GM04504 (cell line): Measurements from ENCODE around the gene MAGI2.

ENCODE experiments used
- DNase-seq: peaks from one replicate; pipeline ENCODE4 v3.0.0-alpha.2; 2012; ENCODE audit warnings: low read depth

Gene MAGI2

GRCh38 chr7:79245623-79246249, 207.7 kb downstream of the MAGI2 start:
- DNase-seq: no peak

GRCh38 chr7:79244482-79244881, 209.0 kb downstream of the MAGI2 start:
- DNase-seq: no peak

- peak; percentile 67 for DNase-seq
Observed at GRCh38 chr7:79241288-79242060, 212.0 kb downstream of the MAGI2 start.

- DNase-seq: no peak
Observed at GRCh38 chr7:79240413-79240812, 213.1 kb downstream of the MAGI2 start.

- no peak for DNase-seq
Observed at GRCh38 chr7:79236352-79237028, 217.0 kb downstream of the MAGI2 start.

- peak; percentile 24 for DNase-seq
Observed at GRCh38 chr7:79227044-79227443, 226.4 kb downstream of the MAGI2 start.

- no peak for DNase-seq
Observed at GRCh38 chr7:79221211-79221610, 232.3 kb downstream of the MAGI2 start.

GRCh38 chr7:79217976-79218626, 235.4 kb downstream of the MAGI2 start:
- no peak for DNase-seq

GRCh38 chr7:79217468-79217867, 236.0 kb downstream of the MAGI2 start:
- no peak for DNase-seq

GRCh38 chr7:79216236-79216635, 237.2 kb downstream of the MAGI2 start:
- DNase-seq: no peak

GRCh38 chr7:79212334-79212733, 241.1 kb downstream of the MAGI2 start:
- DNase-seq: no peak

- DNase-seq: no peak
Observed at GRCh38 chr7:79211724-79212123, 241.7 kb downstream of the MAGI2 start.

- no peak for DNase-seq
Observed at GRCh38 chr7:79199961-79200360, 253.5 kb downstream of the MAGI2 start.

- DNase-seq: no peak
Observed at GRCh38 chr7:79199266-79199665, 254.2 kb downstream of the MAGI2 start.

- DNase-seq: no peak
Observed at GRCh38 chr7:79185605-79186004, 267.9 kb downstream of the MAGI2 start.

GRCh38 chr7:79182283-79182682, 271.2 kb downstream of the MAGI2 start:
- peak; percentile 32 for DNase-seq

- DNase-seq: no peak
Observed at GRCh38 chr7:79180533-79180932, 272.9 kb downstream of the MAGI2 start.

- DNase-seq: peak; percentile 26
Observed at GRCh38 chr7:79176859-79177477, 276.5 kb downstream of the MAGI2 start.

- DNase-seq: no peak
Observed at GRCh38 chr7:79175374-79175773, 278.1 kb downstream of the MAGI2 start.

- DNase-seq: no peak
Observed at GRCh38 chr7:79165225-79165624, 288.2 kb downstream of the MAGI2 start.

- DNase-seq: no peak
Observed at GRCh38 chr7:79159040-79159664, 294.3 kb downstream of the MAGI2 start.

GRCh38 chr7:79157281-79157680, 296.2 kb downstream of the MAGI2 start:
- DNase-seq: no peak
